ENCODE measurements around the gene SASH1. TPM values are rescaled to one million over a fixed set of nuclear protein-coding genes. Genes with fewer than 3 reads are reported as not detected.

The SASH1 gene
- total and polyA plus RNA-seq, 9 donors: 31.7 to 67.0 (median 42.5) TPM

GRCh38 chr6:148523048-148523447 is 180.4 kb downstream of the SASH1 start:
- DNase-seq: no peak
- Histone ChIP-seq H3K9me3 (replicated peaks; ENCODE audit: control insufficient read depth, low read depth, low read length) (no peaks in the 10 kb centered on the region), H3K36me3 (ENCODE audit: control insufficient read depth, insufficient read depth, low read length) (peaks cover 54% of the 10 kb centered on the region), H3K4me1 (ENCODE audit: control insufficient read depth, insufficient read depth, low read length) (peaks cover 33% of the 10 kb centered on the region), H3K27ac (ENCODE audit: low read length) (no peak overlapping the region), H3K27me3 (ENCODE audit: control insufficient read depth, insufficient read depth, low read length) (no peaks in the 10 kb centered on the region), H3K4me3 (ENCODE audit: low read length) (no peak overlapping the region)
- WGBS (ENCODE audit: insufficient coverage): 71% methylated on average over 2 of the region's 2 CpGs

- no CpG with 5 or more reads among the region's 4 CpGs for WGBS (ENCODE audit: insufficient coverage)
- peaks cover 28% of the 10 kb centered on the region for H3K4me1 ChIP-seq (ENCODE audit: control insufficient read depth, insufficient read depth, low read length)
- H3K36me3 ChIP-seq (ENCODE audit: control insufficient read depth, insufficient read depth, low read length): peaks cover 59% of the 10 kb centered on the region
- no peak for DNase-seq
- H3K4me3 ChIP-seq (ENCODE audit: low read length): no peak overlapping the region
- no peaks in the 10 kb centered on the region for H3K9me3 ChIP-seq (replicated peaks; ENCODE audit: control insufficient read depth, low read depth, low read length)
- no peak overlapping the region for H3K27ac ChIP-seq (ENCODE audit: low read length)
- H3K27me3 ChIP-seq (ENCODE audit: control insufficient read depth, insufficient read depth, low read length): no peaks in the 10 kb centered on the region
Observed at GRCh38 chr6:148523551-148523950, 180.9 kb downstream of the SASH1 start.

- DNase-seq: no peak
- H3K36me3 ChIP-seq (ENCODE audit: control insufficient read depth, insufficient read depth, low read length): peaks cover 64% of the 10 kb centered on the region
- H3K4me3 ChIP-seq (ENCODE audit: low read length): no peak overlapping the region
- no peaks in the 10 kb centered on the region for H3K9me3 ChIP-seq (replicated peaks; ENCODE audit: control insufficient read depth, low read depth, low read length)
- H3K4me1 ChIP-seq (ENCODE audit: control insufficient read depth, insufficient read depth, low read length): peaks cover 20% of the 10 kb centered on the region
- 40% methylated on average over 1 of the region's 7 CpGs for WGBS (ENCODE audit: insufficient coverage)
- H3K27me3 ChIP-seq (ENCODE audit: control insufficient read depth, insufficient read depth, low read length): no peaks in the 10 kb centered on the region
- H3K27ac ChIP-seq (ENCODE audit: low read length): peak overlapping the region; percentile 25
Observed at GRCh38 chr6:148524471-148524882, 181.8 kb downstream of the SASH1 start.

GRCh38 chr6:148524976-148525375 is 182.3 kb downstream of the SASH1 start:
- peaks cover 15% of the 10 kb centered on the region for H3K4me1 ChIP-seq (ENCODE audit: control insufficient read depth, insufficient read depth, low read length)
- H3K27ac ChIP-seq (ENCODE audit: low read length): peak overlapping the region; percentile 25
- H3K4me3 ChIP-seq (ENCODE audit: low read length): no peak overlapping the region
- H3K9me3 ChIP-seq (replicated peaks; ENCODE audit: control insufficient read depth, low read depth, low read length): no peaks in the 10 kb centered on the region
- 59% methylated on average over 3 of the region's 8 CpGs for WGBS (ENCODE audit: insufficient coverage)
- H3K27me3 ChIP-seq (ENCODE audit: control insufficient read depth, insufficient read depth, low read length): no peaks in the 10 kb centered on the region
- H3K36me3 ChIP-seq (ENCODE audit: control insufficient read depth, insufficient read depth, low read length): peaks cover 59% of the 10 kb centered on the region
- no peak for DNase-seq

GRCh38 chr6:148525453-148525852 is 182.8 kb downstream of the SASH1 start:
- DNase-seq: no peak
- peaks cover 54% of the 10 kb centered on the region for H3K36me3 ChIP-seq (ENCODE audit: control insufficient read depth, insufficient read depth, low read length)
- H3K27ac ChIP-seq (ENCODE audit: low read length): no peak overlapping the region
- 69% methylated on average over 2 of the region's 4 CpGs for WGBS (ENCODE audit: insufficient coverage)
- no peaks in the 10 kb centered on the region for H3K9me3 ChIP-seq (replicated peaks; ENCODE audit: control insufficient read depth, low read depth, low read length)
- no peaks in the 10 kb centered on the region for H3K27me3 ChIP-seq (ENCODE audit: control insufficient read depth, insufficient read depth, low read length)
- H3K4me1 ChIP-seq (ENCODE audit: control insufficient read depth, insufficient read depth, low read length): peaks cover 15% of the 10 kb centered on the region
- no peak overlapping the region for H3K4me3 ChIP-seq (ENCODE audit: low read length)

GRCh38 chr6:148526145-148526544 is 183.5 kb downstream of the SASH1 start:
- Histone ChIP-seq H3K36me3 (ENCODE audit: control insufficient read depth, insufficient read depth, low read length) (peaks cover 50% of the 10 kb centered on the region), H3K4me1 (ENCODE audit: control insufficient read depth, insufficient read depth, low read length) (peaks cover 14% of the 10 kb centered on the region)
- WGBS (ENCODE audit: insufficient coverage): 95% methylated on average over 4 of the region's 7 CpGs

GRCh38 chr6:148528292-148528691 is 185.7 kb downstream of the SASH1 start:
- Histone ChIP-seq H3K36me3 (ENCODE audit: control insufficient read depth, insufficient read depth, low read length) (peaks cover 61% of the 10 kb centered on the region), H3K27me3 (ENCODE audit: control insufficient read depth, insufficient read depth, low read length) (no peaks in the 10 kb centered on the region), H3K4me1 (ENCODE audit: control insufficient read depth, insufficient read depth, low read length) (peaks cover 13% of the 10 kb centered on the region), H3K4me3 (ENCODE audit: low read length) (no peak overlapping the region), H3K27ac (ENCODE audit: low read length) (no peak overlapping the region), H3K9me3 (replicated peaks; ENCODE audit: control insufficient read depth, low read depth, low read length) (no peaks in the 10 kb centered on the region)
- no peak for DNase-seq
- 54% methylated on average over 5 of the region's 5 CpGs for whole genome bisulfite sequencing (ENCODE audit: insufficient coverage)

More at GRCh38 chr6:148526145-148526544, 183.5 kb downstream of the SASH1 start:
- Histone ChIP-seq H3K4me3 (ENCODE audit: low read length) (no peak overlapping the region), H3K9me3 (replicated peaks; ENCODE audit: control insufficient read depth, low read depth, low read length) (no peaks in the 10 kb centered on the region), H3K27me3 (ENCODE audit: control insufficient read depth, insufficient read depth, low read length) (no peaks in the 10 kb centered on the region), H3K27ac (ENCODE audit: low read length) (no peak overlapping the region)
- DNase-seq: no peak

GRCh38 chr6:148529010-148529409 is 186.4 kb downstream of the SASH1 start:
- H3K9me3 ChIP-seq (replicated peaks; ENCODE audit: control insufficient read depth, low read depth, low read length): no peaks in the 10 kb centered on the region

GRCh38 chr6:148530394-148530953 is 187.8 kb downstream of the SASH1 start:
- peaks cover 3% of the 10 kb centered on the region for H3K4me1 ChIP-seq (ENCODE audit: control insufficient read depth, insufficient read depth, low read length)
- H3K27ac ChIP-seq (ENCODE audit: low read length): peak overlapping the region; percentile 74
- H3K36me3 ChIP-seq (ENCODE audit: control insufficient read depth, insufficient read depth, low read length): peaks cover 68% of the 10 kb centered on the region
- 20% methylated on average over 1 of the region's 8 CpGs for WGBS (ENCODE audit: insufficient coverage)
- H3K27me3 ChIP-seq (ENCODE audit: control insufficient read depth, insufficient read depth, low read length): no peaks in the 10 kb centered on the region
- H3K4me3 ChIP-seq (ENCODE audit: low read length): no peak overlapping the region
- no peaks in the 10 kb centered on the region for H3K9me3 ChIP-seq (replicated peaks; ENCODE audit: control insufficient read depth, low read depth, low read length)
- DNase-seq: peak; percentile 80

More at GRCh38 chr6:148529010-148529409, 186.4 kb downstream of the SASH1 start:
- Histone ChIP-seq H3K27ac (ENCODE audit: low read length) (no peak overlapping the region), H3K27me3 (ENCODE audit: control insufficient read depth, insufficient read depth, low read length) (no peaks in the 10 kb centered on the region), H3K4me1 (ENCODE audit: control insufficient read depth, insufficient read depth, low read length) (peaks cover 9% of the 10 kb centered on the region), H3K36me3 (ENCODE audit: control insufficient read depth, insufficient read depth, low read length) (peaks cover 64% of the 10 kb centered on the region), H3K4me3 (ENCODE audit: low read length) (no peak overlapping the region)
- WGBS (ENCODE audit: insufficient coverage): 51% methylated on average over 2 of the region's 13 CpGs
- DNase-seq: no peak

- H3K27ac ChIP-seq (ENCODE audit: low read length): peak overlapping the region; percentile 74
- WGBS (ENCODE audit: insufficient coverage): 60% methylated on average over 1 of the region's 4 CpGs
Observed at GRCh38 chr6:148530976-148531375, 188.3 kb downstream of the SASH1 start.

GRCh38 chr6:148532698-148533097 is 190.1 kb downstream of the SASH1 start:
- H3K9me3 ChIP-seq (replicated peaks; ENCODE audit: control insufficient read depth, low read depth, low read length): no peaks in the 10 kb centered on the region
- DNase-seq: no peak
- H3K27me3 ChIP-seq (ENCODE audit: control insufficient read depth, insufficient read depth, low read length): no peaks in the 10 kb centered on the region
- H3K4me1 ChIP-seq (ENCODE audit: control insufficient read depth, insufficient read depth, low read length): peaks cover 3% of the 10 kb centered on the region
- no peak overlapping the region for H3K4me3 ChIP-seq (ENCODE audit: low read length)
- peaks cover 72% of the 10 kb centered on the region for H3K36me3 ChIP-seq (ENCODE audit: control insufficient read depth, insufficient read depth, low read length)
- H3K27ac ChIP-seq (ENCODE audit: low read length): no peak overlapping the region
- WGBS (ENCODE audit: insufficient coverage): 96% methylated on average over 12 of the region's 13 CpGs

More at GRCh38 chr6:148530976-148531375, 188.3 kb downstream of the SASH1 start:
- Histone ChIP-seq H3K4me3 (ENCODE audit: low read length) (no peak overlapping the region), H3K36me3 (ENCODE audit: control insufficient read depth, insufficient read depth, low read length) (peaks cover 67% of the 10 kb centered on the region), H3K9me3 (replicated peaks; ENCODE audit: control insufficient read depth, low read depth, low read length) (no peaks in the 10 kb centered on the region), H3K4me1 (ENCODE audit: control insufficient read depth, insufficient read depth, low read length) (peaks cover 3% of the 10 kb centered on the region), H3K27me3 (ENCODE audit: control insufficient read depth, insufficient read depth, low read length) (no peaks in the 10 kb centered on the region)
- DNase-seq: no peak
